HepG2 (cell line): Measurements from ENCODE around the gene PMEL. TPM values are rescaled to one million over a fixed set of nuclear protein-coding genes. Genes with fewer than 3 reads are reported as not detected.

ENCODE experiments used
- BRF2 ChIP-seq: sonication (generic); formaldehyde crosslinking; IDR thresholded peaks from 2 replicates; pipeline ENCODE4 v1.8.1; 2022; ENCODE audit warnings: mild to moderate bottlenecking, missing genetic modification reagents
- CCAR2 ChIP-seq: fragments of 200-400 bp; formaldehyde crosslinking; optimal IDR thresholded peaks from 2 replicates; pipeline ENCODE3; 2018; ENCODE audit warnings: low read depth, mild to moderate bottlenecking, low read length, moderate library complexity
- HCFC1 ChIP-seq: fragments of 150-350 bp; IDR thresholded peaks from 2 replicates; pipeline ENCODE4 v1.6.1; 2014; ENCODE audit warnings: low read depth, low read length
- HNRNPH1 ChIP-seq: fragments of 200-400 bp; formaldehyde crosslinking; optimal IDR thresholded peaks from 2 replicates; pipeline ENCODE3; 2017; ENCODE audit warnings: mild to moderate bottlenecking, low read depth, low read length
- KDM1A ChIP-seq: IDR thresholded peaks from 2 replicates; pipeline ENCODE4 v1.6.1; 2016; ENCODE audit warnings: missing compliant biosample characterization
- KDM3A ChIP-seq: IDR thresholded peaks from 2 replicates; pipeline ENCODE4 v1.6.1; 2018; ENCODE audit warnings: low read depth, missing compliant biosample characterization
- MEIS1 ChIP-seq: sonication (generic); formaldehyde crosslinking; IDR thresholded peaks from 2 replicates; pipeline ENCODE4 v1.9.0; 2021; ENCODE audit warnings: mild to moderate bottlenecking, missing genetic modification reagents, moderate library complexity, borderline replicate concordance
- MEIS2 ChIP-seq: sonication (generic); formaldehyde crosslinking; IDR thresholded peaks from 2 replicates; pipeline ENCODE4 v1.9.0; 2021; ENCODE audit warnings: mild to moderate bottlenecking, missing genetic modification reagents
- MLX ChIP-seq: IDR thresholded peaks from 2 replicates; pipeline ENCODE4 v1.6.1; 2016
- NRL ChIP-seq: sonication (generic); formaldehyde crosslinking; IDR thresholded peaks from 2 replicates; pipeline ENCODE4 v1.5.0; 2020; ENCODE audit warnings: missing genetic modification reagents, mild to moderate bottlenecking, moderate library complexity, borderline replicate concordance
- RARG ChIP-seq: sonication (generic); formaldehyde crosslinking; IDR thresholded peaks from 2 replicates; pipeline ENCODE4 v1.4.0; 2020; ENCODE audit warnings: low read depth, mild to moderate bottlenecking, missing genetic modification reagents
- RERE ChIP-seq: IDR thresholded peaks from 2 replicates; pipeline ENCODE4 v1.6.1; 2016; ENCODE audit warnings: low read depth, missing genetic modification reagents, missing compliant biosample characterization
- THAP7 ChIP-seq: sonication (generic); formaldehyde crosslinking; IDR thresholded peaks from 2 replicates; pipeline ENCODE4 v1.8.1; 2023; ENCODE audit warnings: mild to moderate bottlenecking, missing genetic modification reagents
- TOE1 ChIP-seq: sonication (generic); formaldehyde crosslinking; IDR thresholded peaks from 2 replicates; pipeline ENCODE4 v1.4.0; 2020; ENCODE audit warnings: mild to moderate bottlenecking, missing genetic modification reagents
- ZFAT ChIP-seq: sonication (generic); formaldehyde crosslinking; conservative IDR thresholded peaks from 2 replicates; pipeline ENCODE4 v1.8.1; 2023; ENCODE audit warnings: missing genetic modification reagents, inconsistent platforms
- ZFP41 ChIP-seq: sonication (generic); formaldehyde crosslinking; IDR thresholded peaks from 2 replicates; pipeline ENCODE4 v1.4.0; 2020; ENCODE audit warnings: mild to moderate bottlenecking, missing genetic modification reagents, borderline replicate concordance
- ZFP62 ChIP-seq: sonication (generic); formaldehyde crosslinking; IDR thresholded peaks from 2 replicates; pipeline ENCODE4 v1.4.0; 2020; ENCODE audit warnings: missing genetic modification reagents
- ZIK1 ChIP-seq: sonication (generic); formaldehyde crosslinking; IDR thresholded peaks from 2 replicates; pipeline ENCODE4 v1.5.0; 2020; ENCODE audit warnings: mild to moderate bottlenecking, low read depth, missing genetic modification reagents, borderline replicate concordance
- ZNF224 ChIP-seq: sonication (generic); formaldehyde crosslinking; IDR thresholded peaks from 2 replicates; pipeline ENCODE4 v1.5.0; 2020; ENCODE audit warnings: mild to moderate bottlenecking, missing genetic modification reagents
- ZNF350 ChIP-seq: sonication (generic); formaldehyde crosslinking; IDR thresholded peaks from 2 replicates; pipeline ENCODE4 v1.4.0; 2020; ENCODE audit warnings: mild to moderate bottlenecking, low read depth, missing genetic modification reagents, borderline replicate concordance
- ZNF362 ChIP-seq: sonication (generic); formaldehyde crosslinking; IDR thresholded peaks from 2 replicates; pipeline ENCODE4 v1.4.0; 2020; ENCODE audit warnings: missing genetic modification reagents, mild to moderate bottlenecking, borderline replicate concordance
- ZNF44 ChIP-seq: sonication (generic); formaldehyde crosslinking; IDR thresholded peaks from 2 replicates; pipeline ENCODE4 v1.5.1; 2020; ENCODE audit warnings: mild to moderate bottlenecking, missing genetic modification reagents
- ZNF724P ChIP-seq: sonication (generic); formaldehyde crosslinking; IDR thresholded peaks from 2 replicates; pipeline ENCODE4 v1.8.0; 2022; ENCODE audit warnings: missing genetic modification reagents, borderline replicate concordance
- polyA plus RNA-seq, 8 experiments: library from polyadenylated mRNA; depleted of rRNA in 3 of 8; stranded (reverse) in 7 of 8; unstranded in 1 of 8; fragments of >200 nt; fragmentation: Illumina TruSeq in 4 of 8; extraction: Trizol in 4 of 8; gene quantifications; 2 replicates each; pipeline versions ENCODE4 v1.2.1 to v1.2.3, GENCODE V29; 2011 to 2016; ENCODE audit warnings: low read depth in 4 of 8, missing spikeins in 1 of 8, mixed read lengths in 1 of 8; ENCODE audit not compliant: insufficient read depth in 1 of 8
- total RNA-seq, 5 experiments: library from RNA; depleted of rRNA; stranded (reverse); fragments of >200 nt; fragmentation: Illumina TruSeq; extraction: Trizol; gene quantifications; 2 replicates each; pipeline ENCODE4 v1.2.3, GENCODE V29; 2016; ENCODE audit warnings: low read depth in 1 of 5

PMEL gene
- total and polyA plus RNA-seq, 2 of the 13 experiments (the other 11 are each of a cell fraction or from before 2014, with no cell fraction given) = 0.49 to 3.3 TPM

- TF ChIP-seq RARG (CRISPR knock-in tag) (no peak), ZFP62 (CRISPR knock-in tag) (no peak), ZFP41 (CRISPR knock-in tag) (no peak), ZFAT (CRISPR knock-in tag) (0 out of 2 replicates have a peak, but pooled peaks have one; percentile 22), ZNF362 (0 out of 2 replicates have a peak, but pooled peaks have one; percentile 4), HCFC1 (no peak), ZIK1 (no peak), HNRNPH1 (no peak), TOE1 (no peak), ZNF350 (CRISPR knock-in tag) (0 out of 2 replicates have a peak, but pooled peaks have one; percentile 48), ZNF224 (CRISPR knock-in tag) (no peak), THAP7 (no peak), MEIS1 (no peak), ZNF724P (CRISPR knock-in tag) (no peak), KDM1A (CRISPR knock-in tag) (no peak), MEIS2 (CRISPR knock-in tag) (no peak), KDM3A (CRISPR knock-in tag) (no peak), RERE (CRISPR knock-in tag) (no peak), CCAR2 (no peak), ZNF44 (CRISPR knock-in tag) (no peak; the same call in 1 of the 2 replicates), MLX (no peak), NRL (CRISPR knock-in tag) (no peak), BRF2 (CRISPR knock-in tag) (no peak)
Observed at GRCh38 chr12:55974308-55974730, 8.5 kb upstream of the PMEL start (continued).
